ENCODE measurements around the gene PRELP. TPM values are rescaled to one million over a fixed set of nuclear protein-coding genes. Genes with fewer than 3 reads are reported as not detected.

The PRELP gene
- total and polyA plus RNA-seq, 2 donors (not counting 1 experiment from before 2014, with no cell fraction given): not detected

- no peak overlapping the region for H3K4me2 ChIP-seq (replicated peaks; ENCODE audit: low read depth, low read length, poor library complexity, severe bottlenecking)
- TF ChIP-seq EZH2 (IDR thresholded peaks at IDR 0.05; ENCODE audit: borderline replicate concordance, insufficient read depth, low read depth, low read length, poor library complexity, severe bottlenecking) (no peak), CTCF (IDR thresholded peaks at IDR 0.05) (no peak)
- ChIA-PET POLR2A (interaction anchor here (0.6 kb wide), 1 partner anchor 16 kb away, joined by 3 read pairs; no protein-coding TSS in a partner anchor), CTCF (interaction anchor here (0.7 to 1.1 kb wide), 5 partner anchors 8 to 186 kb away, joined by 3 to 4 read pairs (median 3); no protein-coding TSS in a partner anchor)
- Mint-ChIP-seq H3K4me3 (no peak overlapping the region), H3K9me3 (ENCODE audit: insufficient read depth) (no peaks in the 10 kb centered on the region), H3K27ac (no peak overlapping the region), H3K4me1 (peaks cover 12% of the 10 kb centered on the region), H3K27me3 (peaks cover 16% of the 10 kb centered on the region)
- H4K20me1 ChIP-seq (ENCODE audit: control insufficient read depth, insufficient read depth, low read length, poor library complexity, severe bottlenecking): no peaks in the 10 kb centered on the region
- ATAC-seq (ENCODE audit: low read depth) (no peak), DNase-seq (no peak)
- no peaks in the 10 kb centered on the region for H3K79me2 ChIP-seq (ENCODE audit: control insufficient read depth, insufficient read depth, low read length)
- H3K9me3 ChIP-seq (ENCODE audit: control extremely low read depth in 1 of 3, control insufficient read depth in 2 of 3, insufficient read depth in 1 of 3, low read length in 2 of 3): no peaks in the 10 kb centered on the region
- H2AFZ ChIP-seq (ENCODE audit: insufficient read depth, low read depth, low read length, poor library complexity, severe bottlenecking): no peak overlapping the region
- no peak overlapping the region for H3K4me3 ChIP-seq (ENCODE audit: control extremely low read depth in 1 of 5, extremely low read depth in 1 of 5, insufficient read depth in 1 of 5, low read depth in 2 of 5, low read length in 4 of 5)
- intact Hi-C loops (cut with micrococcal nuclease): no loop called here
- no peaks in the 10 kb centered on the region for H3K36me3 ChIP-seq (replicated peaks in 1 of 2; ENCODE audit: control extremely low read depth in 1 of 2, control insufficient read depth in 1 of 2, extremely low read depth in 1 of 2, insufficient read depth in 2 of 2, low read length in 1 of 2)
- H3K27me3 ChIP-seq (replicated peaks in 1 of 4; ENCODE audit: control extremely low read depth in 1 of 4, control insufficient read depth in 3 of 4, insufficient read depth in 4 of 4, low read length in 3 of 4): peaks cover 0 to 8% (median 0%) of the 10 kb centered on the region in 4 experiments
- H3K27ac ChIP-seq (ENCODE audit: low read length in 2 of 2): no peak overlapping the region
- no peak overlapping the region for H3K9ac ChIP-seq (ENCODE audit: low read length)
- H3K4me1 ChIP-seq (ENCODE audit: control insufficient read depth in 2 of 2, insufficient read depth in 2 of 2, low read length in 2 of 2): peaks cover 8 to 14% of the 10 kb centered on the region in 2 donors
- 61% methylated on average over 2 of the region's 5 CpGs for WGBS (ENCODE audit: insufficient coverage)
Observed at GRCh38 chr1:203453616-203454015, 22.0 kb upstream of the PRELP start.

- no peaks in the 10 kb centered on the region for H3K9me3 Mint-ChIP-seq (ENCODE audit: insufficient read depth)
- DNase-seq (no peak), ATAC-seq (ENCODE audit: low read depth) (no peak)
- Histone ChIP-seq H3K36me3 (replicated peaks in 1 of 2; ENCODE audit: control extremely low read depth in 1 of 2, control insufficient read depth in 1 of 2, extremely low read depth in 1 of 2, insufficient read depth in 2 of 2, low read length in 1 of 2) (no peaks in the 10 kb centered on the region), H3K27me3 (replicated peaks in 1 of 4; ENCODE audit: control extremely low read depth in 1 of 4, control insufficient read depth in 3 of 4, insufficient read depth in 4 of 4, low read length in 3 of 4) (peaks cover 0 to 8% (median 0%) of the 10 kb centered on the region in 4 experiments), H4K20me1 (ENCODE audit: control insufficient read depth, insufficient read depth, low read length, poor library complexity, severe bottlenecking) (no peaks in the 10 kb centered on the region), H3K79me2 (ENCODE audit: control insufficient read depth, insufficient read depth, low read length) (no peaks in the 10 kb centered on the region), H3K4me2 (replicated peaks; ENCODE audit: low read depth, low read length, poor library complexity, severe bottlenecking) (no peak overlapping the region), H2AFZ (ENCODE audit: insufficient read depth, low read depth, low read length, poor library complexity, severe bottlenecking) (no peak overlapping the region), H3K4me3 (ENCODE audit: control extremely low read depth in 1 of 5, extremely low read depth in 1 of 5, insufficient read depth in 1 of 5, low read depth in 2 of 5, low read length in 4 of 5) (no peak overlapping the region), H3K4me1 (ENCODE audit: control insufficient read depth in 2 of 2, insufficient read depth in 2 of 2, low read length in 2 of 2) (peaks cover 14 to 20% of the 10 kb centered on the region in 2 donors), H3K9me3 (ENCODE audit: control extremely low read depth in 1 of 3, control insufficient read depth in 2 of 3, insufficient read depth in 1 of 3, low read length in 2 of 3) (no peaks in the 10 kb centered on the region), H3K27ac (ENCODE audit: low read length in 2 of 2) (no peak overlapping the region), H3K9ac (ENCODE audit: low read length) (no peak overlapping the region)
- WGBS (ENCODE audit: insufficient coverage): 93% methylated on average over 18 of the region's 18 CpGs
- TF ChIP-seq CTCF (IDR thresholded peaks at IDR 0.05) (no peak), EZH2 (IDR thresholded peaks at IDR 0.05; ENCODE audit: borderline replicate concordance, insufficient read depth, low read depth, low read length, poor library complexity, severe bottlenecking) (no peak)
- H3K4me1 Mint-ChIP-seq: peaks cover 19% of the 10 kb centered on the region
- H3K27me3 Mint-ChIP-seq: peaks cover 16% of the 10 kb centered on the region
- intact Hi-C loops (cut with micrococcal nuclease): no loop called here
- CTCF ChIA-PET: no interaction called here
- H3K27ac Mint-ChIP-seq: no peak overlapping the region
- POLR2A ChIA-PET: no interaction called here
- H3K4me3 Mint-ChIP-seq: no peak overlapping the region
Observed at GRCh38 chr1:203454986-203455471, 20.6 kb upstream of the PRELP start.

All from B cell (primary cell).